Activated CD4-positive, alpha-beta memory T cell treated with anti-CD3 and anti-CD28 coated beads, Interleukin-2, amount 10 ng/mL, durations not matched to agents 7 days and 5 days (primary cell): ENCODE data around the gene KDM4B. TPM values are rescaled to one million over a fixed set of nuclear protein-coding genes. Genes with fewer than 3 reads are reported as not detected.

Experiments
- CTCF ChIA-PET: fragments of 350-600 bp; sonication (Branson Sonifier 250); formaldehyde crosslinking; loops from one replicate; lab custom pipeline; 2021; ENCODE audit warnings: antibody characterized with exemption, inconsistent platforms; lab: Charles Lee
- POLR2A ChIA-PET: fragments of 350-600 bp; sonication (Branson Sonifier 250); formaldehyde crosslinking; loops from one replicate; lab custom pipeline; 2021; ENCODE audit warnings: antibody characterized with exemption; lab: Charles Lee
- DNase-seq: peaks from one replicate; pipeline ENCODE4 v3.0.0-alpha.2; 2020
- H3K27ac Mint-ChIP-seq: one replicate; pipeline ENCODE4 v1.8.0; 2021; ENCODE audit warnings: mild to moderate bottlenecking, mixed read lengths
- H3K27me3 Mint-ChIP-seq: one replicate; pipeline ENCODE4 v1.8.0; 2021; ENCODE audit warnings: mixed read lengths
- H3K36me3 Mint-ChIP-seq: one replicate; pipeline ENCODE4 v1.8.0; 2021; ENCODE audit warnings: low read depth, mixed read lengths
- H3K4me1 Mint-ChIP-seq: one replicate; pipeline ENCODE4 v1.8.0; 2021; ENCODE audit warnings: mixed read lengths
- H3K4me3 Mint-ChIP-seq: one replicate; pipeline ENCODE4 v1.8.0; 2021; ENCODE audit warnings: mild to moderate bottlenecking, mixed read lengths
- H3K9me3 Mint-ChIP-seq: one replicate; pipeline ENCODE4 v1.8.0; 2021; ENCODE audit warnings: mixed read lengths
- total RNA-seq, 2 experiments: library from RNA; stranded (reverse); gene quantifications; one replicate each; pipeline ENCODE4 v1.2.3, GENCODE V29; 2021

KDM4B gene
- total RNA-seq, 2 experiments from 2014 or later: 46.3 to 50.9 TPM

GRCh38 chr19:5106191-5106726 is 137.3 kb downstream of the KDM4B start:
- ChIA-PET CTCF (no interaction called here), POLR2A (interaction anchor here (0.7 kb wide), 1 partner anchor 20 kb away, joined by 3 read pairs; no protein-coding TSS in a partner anchor)
- no peak overlapping the region for H3K27ac Mint-ChIP-seq
- DNase-seq: no peak
- peaks cover under 1% of the 10 kb centered on the region for H3K36me3 Mint-ChIP-seq
- no peaks in the 10 kb centered on the region for H3K4me1 Mint-ChIP-seq
- H3K4me3 Mint-ChIP-seq: no peak overlapping the region
- H3K27me3 Mint-ChIP-seq: no peaks in the 10 kb centered on the region
- H3K9me3 Mint-ChIP-seq: peaks cover under 1% of the 10 kb centered on the region

- POLR2A ChIA-PET: no interaction called here
- H3K9me3 Mint-ChIP-seq: no peaks in the 10 kb centered on the region
- H3K27me3 Mint-ChIP-seq: no peaks in the 10 kb centered on the region
- H3K27ac Mint-ChIP-seq: no peak overlapping the region
- CTCF ChIA-PET: no interaction called here
- peaks cover 5% of the 10 kb centered on the region for H3K36me3 Mint-ChIP-seq
- no peaks in the 10 kb centered on the region for H3K4me1 Mint-ChIP-seq
- DNase-seq: no peak
- H3K4me3 Mint-ChIP-seq: no peak overlapping the region
These were observed 138.1 kb downstream of the KDM4B start for GRCh38 chr19:5106971-5107370.

- ChIA-PET CTCF (no interaction called here), POLR2A (no interaction called here)
- H3K27ac Mint-ChIP-seq: no peak overlapping the region
These were observed 138.7 kb downstream of the KDM4B start for GRCh38 chr19:5107432-5108122.

GRCh38 chr19:5108123-5108596 is 139.2 kb downstream of the KDM4B start:
- CTCF ChIA-PET: no interaction called here
- H3K36me3 Mint-ChIP-seq: peaks cover 5% of the 10 kb centered on the region

More at GRCh38 chr19:5107432-5108122, 138.7 kb downstream of the KDM4B start:
- no peaks in the 10 kb centered on the region for H3K27me3 Mint-ChIP-seq
- H3K36me3 Mint-ChIP-seq: peaks cover 5% of the 10 kb centered on the region
- no peaks in the 10 kb centered on the region for H3K9me3 Mint-ChIP-seq
- no peak for DNase-seq
- H3K4me1 Mint-ChIP-seq: no peaks in the 10 kb centered on the region
- no peak overlapping the region for H3K4me3 Mint-ChIP-seq

GRCh38 chr19:5108866-5109265 is 140.0 kb downstream of the KDM4B start:
- DNase-seq: no peak
- Mint-ChIP-seq H3K27ac (no peak overlapping the region), H3K27me3 (no peaks in the 10 kb centered on the region), H3K4me3 (no peak overlapping the region), H3K36me3 (peaks cover 5% of the 10 kb centered on the region), H3K9me3 (no peaks in the 10 kb centered on the region), H3K4me1 (no peaks in the 10 kb centered on the region)
- ChIA-PET CTCF (no interaction called here), POLR2A (interaction anchor here (0.6 kb wide), 1 partner anchor 35 kb away, joined by 3 read pairs; no protein-coding TSS in a partner anchor)

More at GRCh38 chr19:5108123-5108596, 139.2 kb downstream of the KDM4B start:
- Mint-ChIP-seq H3K4me1 (no peaks in the 10 kb centered on the region), H3K9me3 (no peaks in the 10 kb centered on the region), H3K4me3 (no peak overlapping the region), H3K27ac (no peak overlapping the region), H3K27me3 (no peaks in the 10 kb centered on the region)
- POLR2A ChIA-PET: interaction anchor here (0.6 kb wide), 1 partner anchor 35 kb away, joined by 3 read pairs; no protein-coding TSS in a partner anchor
- no peak for DNase-seq

GRCh38 chr19:5109560-5109959 is 140.6 kb downstream of the KDM4B start:
- Mint-ChIP-seq H3K27me3 (no peaks in the 10 kb centered on the region), H3K27ac (no peak overlapping the region), H3K9me3 (no peaks in the 10 kb centered on the region), H3K4me3 (no peak overlapping the region), H3K36me3 (peaks cover 5% of the 10 kb centered on the region), H3K4me1 (no peaks in the 10 kb centered on the region)
- ChIA-PET CTCF (no interaction called here), POLR2A (no interaction called here)
- no peak for DNase-seq

- ChIA-PET POLR2A (no interaction called here), CTCF (no interaction called here)
- Mint-ChIP-seq H3K4me3 (no peak overlapping the region), H3K4me1 (no peaks in the 10 kb centered on the region), H3K27ac (no peak overlapping the region), H3K36me3 (peaks cover 7% of the 10 kb centered on the region), H3K9me3 (no peaks in the 10 kb centered on the region), H3K27me3 (no peaks in the 10 kb centered on the region)
- DNase-seq: no peak
These were observed 141.6 kb downstream of the KDM4B start for GRCh38 chr19:5110546-5110945.

- POLR2A ChIA-PET: no interaction called here
These were observed 142.1 kb downstream of the KDM4B start for GRCh38 chr19:5111051-5111450.

GRCh38 chr19:5112175-5112574 is 143.3 kb downstream of the KDM4B start:
- Mint-ChIP-seq H3K27ac (no peak overlapping the region), H3K27me3 (no peaks in the 10 kb centered on the region), H3K36me3 (peaks cover 10% of the 10 kb centered on the region), H3K4me1 (no peaks in the 10 kb centered on the region), H3K9me3 (no peaks in the 10 kb centered on the region), H3K4me3 (no peak overlapping the region)
- ChIA-PET POLR2A (no interaction called here), CTCF (interaction anchor here (0.6 kb wide), 1 partner anchor 480 kb away, joined by 3 read pairs; no protein-coding TSS in a partner anchor)
- no peak for DNase-seq

More at GRCh38 chr19:5111051-5111450, 142.1 kb downstream of the KDM4B start:
- H3K27me3 Mint-ChIP-seq: no peaks in the 10 kb centered on the region
- no peak for DNase-seq
- no peak overlapping the region for H3K27ac Mint-ChIP-seq
- H3K4me3 Mint-ChIP-seq: no peak overlapping the region
- H3K9me3 Mint-ChIP-seq: no peaks in the 10 kb centered on the region
- CTCF ChIA-PET: no interaction called here
- no peaks in the 10 kb centered on the region for H3K4me1 Mint-ChIP-seq
- H3K36me3 Mint-ChIP-seq: peaks cover 10% of the 10 kb centered on the region

GRCh38 chr19:5112681-5113575 is 144.0 kb downstream of the KDM4B start:
- no peak overlapping the region for H3K4me3 Mint-ChIP-seq
- ChIA-PET POLR2A (no interaction called here), CTCF (no interaction called here)
- H3K4me1 Mint-ChIP-seq: no peaks in the 10 kb centered on the region
- peaks cover 10% of the 10 kb centered on the region for H3K36me3 Mint-ChIP-seq
- H3K27me3 Mint-ChIP-seq: no peaks in the 10 kb centered on the region
- no peak for DNase-seq
- H3K9me3 Mint-ChIP-seq: no peaks in the 10 kb centered on the region
- H3K27ac Mint-ChIP-seq: no peak overlapping the region

GRCh38 chr19:5113633-5114586 is 145.0 kb downstream of the KDM4B start:
- no peak for DNase-seq
- CTCF ChIA-PET: no interaction called here
- H3K36me3 Mint-ChIP-seq: peaks cover 10% of the 10 kb centered on the region
- no peaks in the 10 kb centered on the region for H3K27me3 Mint-ChIP-seq
- no peak overlapping the region for H3K27ac Mint-ChIP-seq
- no peak overlapping the region for H3K4me3 Mint-ChIP-seq
- no peaks in the 10 kb centered on the region for H3K4me1 Mint-ChIP-seq
- H3K9me3 Mint-ChIP-seq: no peaks in the 10 kb centered on the region
- POLR2A ChIA-PET: no interaction called here

- Mint-ChIP-seq H3K36me3 (peaks cover 10% of the 10 kb centered on the region), H3K4me3 (no peak overlapping the region), H3K27ac (no peak overlapping the region), H3K4me1 (no peaks in the 10 kb centered on the region), H3K27me3 (no peaks in the 10 kb centered on the region), H3K9me3 (no peaks in the 10 kb centered on the region)
- DNase-seq: no peak
- POLR2A ChIA-PET: no interaction called here
- CTCF ChIA-PET: no interaction called here
These were observed 145.8 kb downstream of the KDM4B start for GRCh38 chr19:5114727-5115126.
